Neuronal stem cell (in vitro differentiated cells): ENCODE measurements around the gene CLHC1.

Source experiments
- DNase-seq: peaks from one replicate; pipeline ENCODE4 v3.0.0-alpha.2; 2013; ENCODE audit warnings: low spot score
- H2AFZ ChIP-seq: one replicate; pipeline ENCODE4 v1.6.1; 2013; ENCODE audit warnings: mild to moderate bottlenecking, low read length, inconsistent platforms
- H2AK5ac ChIP-seq: 2 replicates; pipeline ENCODE4 v1.6.1; 2013; ENCODE audit warnings: low read depth, mild to moderate bottlenecking, inconsistent platforms, low read length, moderate library complexity, mixed read lengths
- H2BK120ac ChIP-seq: 2 replicates; pipeline ENCODE4 v1.6.1; 2013; ENCODE audit warnings: low read depth, mild to moderate bottlenecking, inconsistent platforms, low read length, moderate library complexity, mixed read lengths
- H2BK12ac ChIP-seq: one replicate; pipeline ENCODE4 v1.6.1; 2013; ENCODE audit warnings: low read length, inconsistent platforms
- H2BK15ac ChIP-seq: 2 replicates; pipeline ENCODE4 v1.6.1; 2013; ENCODE audit warnings: mild to moderate bottlenecking, low read length, inconsistent platforms, mixed read lengths
- H2BK5ac ChIP-seq: one replicate; pipeline ENCODE4 v1.6.1; 2013; ENCODE audit warnings: inconsistent platforms, mild to moderate bottlenecking, low read length, moderate library complexity
- H3K14ac ChIP-seq: one replicate; pipeline ENCODE4 v1.6.1; 2013; ENCODE audit warnings: low read length, inconsistent platforms
- H3K18ac ChIP-seq: 2 replicates; pipeline ENCODE4 v1.6.1; 2013; ENCODE audit warnings: low read length, inconsistent platforms
- H3K23ac ChIP-seq: 2 replicates; pipeline ENCODE4 v1.6.1; 2013; ENCODE audit warnings: low read depth, mild to moderate bottlenecking, mixed read lengths, low read length, inconsistent platforms; ENCODE audit not compliant: poor library complexity
- H3K27ac ChIP-seq: replicated peaks from 3 replicates; pipeline ENCODE4 v1.5.1; 2013; ENCODE audit warnings: low read length, inconsistent platforms
- H3K27me3 ChIP-seq, 3 experiments: 2 replicates each; pipeline ENCODE4 v1.6.1; 2013; ENCODE audit warnings: low read length in 3 of 3, mild to moderate bottlenecking in 2 of 3, inconsistent platforms in 1 of 3, low read depth in 1 of 3, mixed read lengths in 1 of 3, moderate library complexity in 1 of 3; ENCODE audit not compliant: control insufficient read depth in 3 of 3, insufficient read depth in 3 of 3
- H3K36me3 ChIP-seq, 2 donors: replicated peaks in 1 of 2; 2 replicates each; pipeline ENCODE4 v1.6.1; 2013; ENCODE audit warnings: low read length in 2 of 2; ENCODE audit not compliant: control insufficient read depth in 2 of 2, insufficient read depth in 2 of 2
- H3K4ac ChIP-seq: 2 replicates; pipeline ENCODE4 v1.6.1; 2013; ENCODE audit warnings: inconsistent platforms, mild to moderate bottlenecking, low read length, moderate library complexity
- H3K4me1 ChIP-seq, 2 donors: 1 replicate in 1 of 2; 2 replicates in 1 of 2; pipeline ENCODE4 v1.6.1; 2013; ENCODE audit warnings: low read length in 2 of 2, low read depth in 1 of 2; ENCODE audit not compliant: control insufficient read depth in 2 of 2, insufficient read depth in 1 of 2
- H3K4me2 ChIP-seq: one replicate; pipeline ENCODE4 v1.6.1; 2013; ENCODE audit warnings: mild to moderate bottlenecking, low read length, inconsistent platforms; ENCODE audit not compliant: insufficient read depth, poor library complexity, severe bottlenecking
- H3K4me3 ChIP-seq, 2 donors: 2 replicates each; pipeline ENCODE4 v1.5.1; 2013; ENCODE audit warnings: low read length in 2 of 2, mild to moderate bottlenecking in 2 of 2, inconsistent platforms in 1 of 2, moderate library complexity in 1 of 2
- H3K79me1 ChIP-seq: one replicate; pipeline ENCODE4 v1.6.1; 2013; ENCODE audit warnings: low read depth, mild to moderate bottlenecking, inconsistent platforms, low read length, moderate library complexity
- H3K9ac ChIP-seq: one replicate; pipeline ENCODE4 v1.6.1; 2013; ENCODE audit warnings: mild to moderate bottlenecking, low read depth, low read length, inconsistent platforms; ENCODE audit not compliant: poor library complexity
- H3K9me3 ChIP-seq, 2 donors: replicated peaks in 1 of 2; 2 replicates each; pipeline versions ENCODE3 to v1.6.1; 2013; ENCODE audit warnings: low read length in 2 of 2, mild to moderate bottlenecking in 2 of 2, inconsistent platforms in 1 of 2, low read depth in 1 of 2, mixed read lengths in 1 of 2, moderate library complexity in 1 of 2; ENCODE audit not compliant: control insufficient read depth in 2 of 2, insufficient read depth in 1 of 2
- H4K8ac ChIP-seq: one replicate; pipeline ENCODE4 v1.6.1; 2013; ENCODE audit warnings: low read depth, mild to moderate bottlenecking, inconsistent platforms, low read length, moderate library complexity
- H4K91ac ChIP-seq: one replicate; pipeline ENCODE4 v1.6.1; 2013; ENCODE audit warnings: low read length, low read depth, mild to moderate bottlenecking, inconsistent platforms; ENCODE audit not compliant: poor library complexity
- WGBS, 2 donors: extraction: QIAGEN DNeasy Blood & Tissue Kit; methylation state at CpG; one replicate each; pipeline ENCODE4 v1.1.7; 2013; ENCODE audit warnings: missing lambda C conversion rate in 2 of 2, mixed read lengths in 1 of 2; ENCODE audit not compliant: insufficient read length in 2 of 2, insufficient replicate concordance in 1 of 2; ENCODE audit errors: extremely low coverage in 2 of 2; 5-methylcytosine and 5-hydroxymethylcytosine counted together

CLHC1 gene

DNA sequence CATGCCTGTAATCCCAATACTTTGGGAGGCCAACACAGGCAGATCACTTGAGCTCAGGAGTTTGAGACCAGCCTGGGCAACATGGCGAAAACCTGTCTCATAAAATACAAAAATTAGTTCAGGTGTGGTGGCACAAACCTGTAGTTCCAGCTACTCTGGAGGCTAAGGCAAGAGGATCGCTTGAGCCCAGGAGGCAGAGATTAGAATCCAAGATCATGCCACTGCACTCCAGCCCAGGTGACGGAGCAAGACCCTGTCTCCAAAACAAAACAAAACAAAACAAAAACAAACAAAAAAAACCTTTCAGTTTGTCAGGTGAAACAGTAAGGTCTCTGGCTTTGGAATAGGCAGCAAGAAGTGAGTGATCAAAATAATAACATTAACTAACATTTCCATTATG, 84.6 kb downstream of the CLHC1 start:
- H3K4me2 ChIP-seq = no peak overlapping the region
- no peak overlapping the region for H3K23ac ChIP-seq
- no peak overlapping the region for H2BK5ac ChIP-seq
- H4K8ac ChIP-seq = no peak overlapping the region
- H2BK12ac ChIP-seq = no peak overlapping the region
- no peak overlapping the region for H3K4ac ChIP-seq
- no peaks in the 10 kb centered on the region for H3K4me1 ChIP-seq
- H3K9me3 ChIP-seq = no peaks in the 10 kb centered on the region
- H4K91ac ChIP-seq = no peak overlapping the region
- WGBS, 2 donors = no CpG with 5 or more reads among the region's 3 CpGs
- no peak for DNase-seq
- no peaks in the 10 kb centered on the region for H3K79me1 ChIP-seq
- H3K4me3 ChIP-seq = no peak overlapping the region
- no peak overlapping the region for H2BK15ac ChIP-seq
- H2AFZ ChIP-seq = no peak overlapping the region
- H2BK120ac ChIP-seq = no peak overlapping the region
- no peak overlapping the region for H2AK5ac ChIP-seq
- H3K14ac ChIP-seq = no peak overlapping the region
- H3K36me3 ChIP-seq = no peaks in the 10 kb centered on the region
- H3K27me3 ChIP-seq = no peaks in the 10 kb centered on the region
- H3K9ac ChIP-seq = no peak overlapping the region
- H3K18ac ChIP-seq = no peak overlapping the region
- no peak overlapping the region for H3K27ac ChIP-seq

GRCh38 chr2:55147041-55147440, 85.1 kb downstream of the CLHC1 start:
- H2AFZ ChIP-seq = no peak overlapping the region
- H4K91ac ChIP-seq = no peak overlapping the region
- H3K4me2 ChIP-seq = no peak overlapping the region
- no peak overlapping the region for H3K14ac ChIP-seq
- H2AK5ac ChIP-seq = no peak overlapping the region
- H3K79me1 ChIP-seq = no peaks in the 10 kb centered on the region
- no peak overlapping the region for H2BK12ac ChIP-seq
- no peak overlapping the region for H3K23ac ChIP-seq
- H3K9me3 ChIP-seq = no peaks in the 10 kb centered on the region
- H3K4ac ChIP-seq = no peak overlapping the region
- H3K27me3 ChIP-seq = no peaks in the 10 kb centered on the region
- H3K9ac ChIP-seq = no peak overlapping the region
- WGBS, 2 donors = no CpG with 5 or more reads among the region's 5 CpGs
- no peak overlapping the region for H2BK15ac ChIP-seq
- no peak overlapping the region for H2BK120ac ChIP-seq
- H2BK5ac ChIP-seq = no peak overlapping the region
- DNase-seq = no peak
- H3K27ac ChIP-seq = no peak overlapping the region
- H3K36me3 ChIP-seq = no peaks in the 10 kb centered on the region
- no peak overlapping the region for H4K8ac ChIP-seq
- H3K4me1 ChIP-seq = no peaks in the 10 kb centered on the region
- H3K18ac ChIP-seq = no peak overlapping the region
- H3K4me3 ChIP-seq = no peak overlapping the region

DNA sequence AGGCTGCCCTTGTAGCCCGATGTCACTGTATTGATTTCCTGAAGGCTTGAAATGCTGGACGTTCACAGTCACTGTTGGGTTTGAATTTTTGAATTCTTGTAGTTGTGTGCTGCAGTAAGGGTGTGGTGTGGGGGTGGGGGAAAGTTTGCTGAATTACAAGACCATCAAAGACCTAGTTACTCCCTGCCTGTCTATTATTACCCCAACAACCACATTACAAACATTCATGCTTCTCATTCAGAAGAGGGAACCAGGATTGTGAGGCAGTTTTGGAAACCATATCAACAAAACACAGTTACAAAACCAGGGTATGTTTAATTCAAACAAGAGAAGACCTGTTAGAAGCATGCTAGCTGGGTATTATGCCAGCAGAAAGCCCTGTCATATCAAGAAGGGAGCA, 85.8 kb downstream of the CLHC1 start:
- Histone ChIP-seq H2BK12ac (no peak overlapping the region), H3K27me3 (no peaks in the 10 kb centered on the region), H3K14ac (no peak overlapping the region), H3K4ac (no peak overlapping the region), H3K79me1 (no peaks in the 10 kb centered on the region), H2AK5ac (no peak overlapping the region), H2AFZ (no peak overlapping the region), H2BK15ac (no peak overlapping the region), H3K36me3 (no peaks in the 10 kb centered on the region), H3K9ac (no peak overlapping the region), H3K4me2 (no peak overlapping the region), H3K23ac (no peak overlapping the region), H3K9me3 (no peaks in the 10 kb centered on the region), H3K27ac (no peak overlapping the region), H3K18ac (no peak overlapping the region), H2BK120ac (no peak overlapping the region), H3K4me1 (no peaks in the 10 kb centered on the region), H3K4me3 (no peak overlapping the region), H4K91ac (no peak overlapping the region), H2BK5ac (no peak overlapping the region), H4K8ac (no peak overlapping the region)
- no peak for DNase-seq
- WGBS, 2 donors = no CpG with 5 or more reads among the region's 2 CpGs

DNA sequence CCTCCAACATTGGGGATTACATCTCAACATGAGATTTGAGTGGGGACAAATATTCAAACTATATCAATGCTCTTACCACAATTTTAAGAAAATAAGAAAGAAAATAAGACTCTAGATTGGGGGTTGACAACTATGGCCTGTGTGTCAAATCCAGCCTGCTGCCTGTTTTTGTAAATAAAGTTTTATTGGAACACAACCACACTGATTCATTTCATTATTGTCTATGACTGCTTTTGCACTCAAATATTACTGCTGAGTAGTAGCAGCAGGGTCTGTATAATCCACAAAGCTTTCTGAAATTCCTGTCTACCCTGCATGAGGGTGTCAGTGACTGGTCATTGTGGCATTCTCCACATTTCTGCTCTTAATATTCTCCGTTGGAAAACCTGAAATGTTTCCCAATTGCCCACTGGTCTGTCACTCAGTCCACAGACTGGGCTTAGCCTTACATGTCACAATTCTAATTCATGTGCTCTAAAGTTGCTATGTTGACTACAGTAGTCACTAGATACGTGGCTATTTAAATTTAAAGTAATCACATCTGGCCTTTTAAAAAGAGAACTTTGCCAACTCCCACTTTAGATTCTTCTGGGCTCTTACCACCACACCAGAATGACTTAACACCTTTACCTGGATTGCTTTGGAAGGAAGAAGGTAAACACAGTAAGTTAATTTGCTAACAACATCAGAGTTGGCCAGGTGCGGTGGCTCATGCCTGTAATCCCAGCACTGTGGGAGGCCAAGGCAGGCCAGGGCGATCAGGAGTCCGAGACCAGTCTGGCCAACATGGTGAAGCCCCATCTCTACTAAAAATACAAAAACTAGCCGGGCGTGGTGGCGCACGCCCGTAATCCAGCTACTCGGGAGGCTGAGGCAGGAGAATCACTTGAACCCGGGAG, 86.9 kb downstream of the CLHC1 start:
- H4K8ac ChIP-seq = no peak overlapping the region
- DNase-seq = no peak
- no peak overlapping the region for H3K9ac ChIP-seq
- no peak overlapping the region for H3K27ac ChIP-seq
- no peaks in the 10 kb centered on the region for H3K79me1 ChIP-seq
- H2AK5ac ChIP-seq = no peak overlapping the region
- H3K36me3 ChIP-seq = no peaks in the 10 kb centered on the region
- H3K4me1 ChIP-seq = no peaks in the 10 kb centered on the region
- no peak overlapping the region for H2BK15ac ChIP-seq
- H3K4me2 ChIP-seq = no peak overlapping the region
- H3K18ac ChIP-seq = no peak overlapping the region
- no peak overlapping the region for H2BK12ac ChIP-seq
- H3K23ac ChIP-seq = no peak overlapping the region
- no peak overlapping the region for H2AFZ ChIP-seq
- no peak overlapping the region for H3K4me3 ChIP-seq
- H3K14ac ChIP-seq = no peak overlapping the region
- no peak overlapping the region for H2BK120ac ChIP-seq
- no peaks in the 10 kb centered on the region for H3K9me3 ChIP-seq
- WGBS, 2 donors = no CpG with 5 or more reads among the region's 12 CpGs
- H4K91ac ChIP-seq = no peak overlapping the region
- no peak overlapping the region for H3K4ac ChIP-seq
- H2BK5ac ChIP-seq = no peak overlapping the region
- H3K27me3 ChIP-seq = no peaks in the 10 kb centered on the region
